GM12878 (cell line): Measurements from ENCODE around the gene CALN1.

Source experiments
- CHD2 ChIP-seq: IDR thresholded peaks from 2 replicates; pipeline ENCODE4 v1.6.1; 2011; ENCODE audit warnings: low read depth, low read length, improper control_type of control experiment, borderline replicate concordance
- CTCF ChIP-seq, 3 experiments: IDR thresholded peaks in 2 of 3; conservative IDR thresholded peaks in 1 of 3; 2 replicates each; pipeline ENCODE4 v1.5.1; 2011; ENCODE audit warnings: low read depth in 3 of 3, low read length in 3 of 3, mild to moderate bottlenecking in 3 of 3, control low read depth in 2 of 3, moderate library complexity in 2 of 3, inconsistent platforms in 1 of 3, mixed read lengths in 1 of 3; ENCODE audit not compliant: control insufficient read depth in 2 of 3, insufficient read depth in 1 of 3; ENCODE audit errors: extremely low read depth in 1 of 3
- EZH2 ChIP-seq: IDR thresholded peaks from 2 replicates; pipeline ENCODE4 v1.6.1; 2012; ENCODE audit warnings: low read depth, mild to moderate bottlenecking, control low read depth, inconsistent platforms, low read length, borderline replicate concordance; ENCODE audit not compliant: control insufficient read depth
- HCFC1 ChIP-seq: fragments of 150-350 bp; IDR thresholded peaks from 2 replicates; pipeline ENCODE4 v1.6.1; 2014; ENCODE audit warnings: low read length
- NRF1 ChIP-seq: conservative IDR thresholded peaks from 2 replicates; pipeline ENCODE4 v1.6.1; 2011; ENCODE audit warnings: mild to moderate bottlenecking, low read depth, low read length, improper control_type of control experiment
- PAX8 ChIP-seq: fragments of 450-650 bp; IDR thresholded peaks from 2 replicates; pipeline ENCODE4 v1.6.1; 2017; ENCODE audit warnings: mild to moderate bottlenecking, moderate library complexity
- RAD21 ChIP-seq: IDR thresholded peaks from 2 replicates; pipeline ENCODE4 v1.6.1; 2011; ENCODE audit warnings: mild to moderate bottlenecking, low read depth, low read length, moderate library complexity; ENCODE audit not compliant: insufficient read depth
- RELA ChIP-seq: fragments of 450-650 bp; IDR thresholded peaks from 2 replicates; pipeline ENCODE4 v1.8.0; 2014; ENCODE audit warnings: borderline replicate concordance; ENCODE audit not compliant: partially characterized antibody
- SIN3A ChIP-seq: IDR thresholded peaks from 2 replicates; pipeline ENCODE4 v1.6.1; 2012; ENCODE audit warnings: low read depth, low read length, improper control_type of control experiment
- ZNF24 ChIP-seq: fragments of 450-650 bp; IDR thresholded peaks from 2 replicates; pipeline ENCODE4 v1.6.1; 2017; ENCODE audit warnings: antibody characterized with exemption, mild to moderate bottlenecking

- TF ChIP-seq SIN3A (no peak), ZNF24 (no peak), CTCF (IDR thresholded peaks at IDR 0.05 in 2 of 3, conservative IDR thresholded peaks at IDR 0.05 in 1 of 3; ENCODE audit: control insufficient read depth in 2 of 3, extremely low read depth in 1 of 3, insufficient read depth in 1 of 3, low read depth in 3 of 3, low read length in 3 of 3) (no peak), NRF1 (no peak), EZH2 (no peak), PAX8 (no peak), CHD2 (no peak), HCFC1 (no peak), RELA (no peak), RAD21 (no peak)
Measured at GRCh38 chr7:71746006-71746405, 666.1 kb downstream of the CALN1 start.
